GM18526 (cell line): ENCODE measurements around the gene BRD1.
A peak's percentile ranks its signal among the peaks of the same experiment; 100 is the strongest.

Experiments used
- POLR2A ChIP-seq: IDR thresholded peaks from 3 replicates; pipeline ENCODE4 v1.6.1; 2011; ENCODE audit not compliant: insufficient read length; ENCODE audit errors: extremely low read depth

The BRD1 gene

DNA sequence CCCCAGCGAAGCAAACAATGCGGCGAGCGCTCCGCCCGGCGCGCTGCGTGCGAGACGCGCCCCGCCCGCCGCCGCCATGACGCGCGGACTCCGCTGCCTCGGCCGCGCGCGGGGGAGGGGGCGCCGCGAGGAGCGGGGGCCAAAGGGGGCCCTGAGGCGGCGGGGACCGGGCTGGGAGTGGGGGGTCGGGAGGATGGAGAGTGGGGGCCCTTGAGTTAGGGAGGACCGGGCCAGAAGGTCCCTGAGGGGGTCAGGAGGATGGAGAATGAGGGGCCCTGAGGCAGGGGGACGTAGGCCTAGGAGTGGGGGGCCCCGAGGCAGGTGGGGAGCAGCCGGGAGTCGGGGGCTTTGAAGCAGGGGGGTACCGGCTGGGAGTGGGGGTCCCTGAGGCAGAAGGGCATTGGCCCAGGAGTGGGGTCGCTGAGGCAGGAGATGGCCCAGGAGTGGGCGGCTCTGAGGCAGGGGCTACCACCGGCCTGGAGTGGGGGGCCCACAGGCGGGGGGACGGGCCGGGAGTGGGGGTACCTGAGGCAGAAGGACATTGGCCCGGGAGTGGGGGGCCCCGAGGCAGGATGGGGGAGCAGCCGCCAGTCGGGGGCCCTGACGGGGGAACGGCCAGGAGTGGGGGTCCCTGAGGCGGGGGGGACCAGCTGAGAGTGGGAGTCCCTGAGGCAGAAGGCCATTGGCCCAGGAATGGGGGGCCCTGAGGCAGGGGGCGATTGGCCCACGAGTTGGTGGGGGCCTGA is at the start of gene BRD1:
TSS of gene BRD1 (minus strand) at position 21 of the 746 bp plus-strand sequence. CDS start 3,556 bp downstream, outside the sequence.
- peak; percentile 59 for TF ChIP-seq POLR2A

DNA sequence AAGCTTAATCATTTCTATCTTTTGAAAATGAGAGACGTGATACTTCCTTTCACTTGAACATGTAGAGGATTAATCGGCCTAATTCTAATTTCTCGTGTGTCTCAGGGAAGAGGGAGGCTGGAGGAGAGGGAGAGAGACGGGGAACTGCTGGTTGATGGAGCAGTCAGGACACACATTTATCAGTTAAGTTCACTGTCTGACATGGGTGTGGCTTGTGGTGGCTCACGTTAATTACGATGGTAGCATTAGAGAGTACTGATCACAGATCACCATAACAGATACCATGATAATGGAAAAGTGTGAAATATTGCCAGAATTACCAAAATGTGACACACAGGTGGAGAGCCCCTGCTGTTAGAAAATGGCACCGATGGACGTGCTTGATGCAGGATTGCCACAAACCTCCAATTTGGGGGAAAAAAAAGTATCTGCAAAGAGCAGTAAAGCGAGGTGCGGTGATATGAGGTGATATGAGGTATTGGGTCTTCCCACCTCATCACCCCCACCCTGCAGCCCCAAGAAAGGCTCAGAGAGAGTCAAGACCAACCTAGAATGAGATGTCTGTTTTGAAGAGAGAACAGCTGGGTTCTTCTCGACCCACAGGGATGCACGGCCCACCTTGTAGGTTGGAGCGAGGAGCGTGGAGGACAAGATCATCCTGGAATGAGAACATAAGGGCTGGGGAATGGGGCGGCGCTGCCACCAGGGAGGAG is 45.7 kb upstream of the BRD1 start:
- TF ChIP-seq POLR2A: no peak

DNA sequence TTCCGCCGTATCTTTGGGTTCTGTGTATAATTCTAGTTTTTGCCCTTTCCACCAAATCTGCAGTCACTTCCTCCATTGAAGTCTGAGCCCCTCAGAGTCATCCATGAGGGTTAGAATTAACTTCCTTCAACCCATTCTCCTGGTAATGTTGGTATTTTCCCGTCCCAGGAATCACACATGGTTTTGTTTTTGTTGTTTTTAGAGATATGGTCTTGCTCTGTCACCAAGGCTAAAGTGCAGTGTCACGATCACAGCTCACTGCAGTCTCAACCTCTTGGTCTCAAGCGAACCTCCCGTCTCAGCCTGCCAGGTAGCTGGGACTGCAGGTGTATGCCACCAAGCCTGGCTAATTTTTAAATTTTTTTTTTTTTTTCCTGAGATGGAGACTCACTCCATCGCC is 44.7 kb upstream of the BRD1 start:
- TF ChIP-seq POLR2A: no peak

DNA sequence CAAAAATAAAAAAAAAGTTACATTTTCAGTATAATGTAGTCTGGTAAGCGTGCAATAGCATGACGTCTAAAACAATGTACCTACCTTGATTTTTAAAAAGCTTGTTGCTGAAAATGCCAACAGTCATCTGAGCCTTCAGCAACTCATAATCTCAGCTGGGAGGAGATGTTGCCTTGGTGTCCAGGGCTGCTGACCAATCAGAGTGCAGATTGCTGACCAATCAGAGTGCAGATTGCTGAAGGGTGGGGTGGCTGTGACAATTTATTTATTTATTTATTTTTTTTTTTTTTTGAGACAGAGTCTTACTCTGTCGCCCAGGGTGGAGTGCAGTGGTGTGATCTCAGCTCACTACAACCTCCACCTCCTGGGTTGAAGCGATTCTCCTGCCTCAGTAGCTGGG is 43.8 kb upstream of the BRD1 start:
- no peak for TF ChIP-seq POLR2A

DNA sequence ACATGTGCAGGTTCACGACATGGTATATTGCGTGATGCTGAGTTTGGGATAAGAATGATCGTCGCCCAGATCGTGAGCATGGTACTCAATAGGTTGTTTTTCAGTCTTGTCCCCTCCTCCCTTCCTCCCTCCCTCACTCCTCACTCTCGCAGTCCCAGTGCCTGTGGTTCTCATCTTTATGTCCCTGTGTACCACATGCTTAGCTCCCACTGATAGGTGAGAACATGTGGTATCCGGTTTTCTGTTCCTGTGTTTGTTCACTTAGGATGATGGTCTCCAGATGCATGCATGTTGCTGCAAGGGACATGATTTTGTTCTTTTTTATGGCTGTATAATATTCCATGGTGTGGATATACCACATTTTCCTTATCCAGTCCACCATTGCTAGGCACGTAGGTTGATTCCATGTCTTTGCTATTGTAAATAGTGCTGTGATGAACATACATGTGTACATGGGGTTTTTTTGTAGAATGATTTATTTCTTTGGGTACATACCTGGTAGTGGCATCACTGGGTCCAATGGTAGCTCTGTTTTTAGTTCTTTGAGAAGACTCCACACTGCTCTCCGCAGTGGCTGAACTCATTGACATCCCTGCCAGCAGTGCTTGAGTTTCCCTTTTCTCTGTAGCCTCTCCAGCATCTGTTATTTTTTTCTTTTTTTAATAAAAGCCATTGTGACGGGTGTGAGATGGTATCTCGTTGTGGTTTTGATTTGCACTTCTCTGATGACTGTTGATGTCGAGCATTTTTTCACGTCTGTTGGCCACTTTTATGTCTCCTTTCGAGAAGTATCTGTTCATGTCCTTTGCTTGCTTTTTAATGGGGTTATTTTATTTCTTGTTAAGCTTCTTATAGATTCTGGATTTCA is 42.4 kb upstream of the BRD1 start:
- TF ChIP-seq POLR2A: no peak

DNA sequence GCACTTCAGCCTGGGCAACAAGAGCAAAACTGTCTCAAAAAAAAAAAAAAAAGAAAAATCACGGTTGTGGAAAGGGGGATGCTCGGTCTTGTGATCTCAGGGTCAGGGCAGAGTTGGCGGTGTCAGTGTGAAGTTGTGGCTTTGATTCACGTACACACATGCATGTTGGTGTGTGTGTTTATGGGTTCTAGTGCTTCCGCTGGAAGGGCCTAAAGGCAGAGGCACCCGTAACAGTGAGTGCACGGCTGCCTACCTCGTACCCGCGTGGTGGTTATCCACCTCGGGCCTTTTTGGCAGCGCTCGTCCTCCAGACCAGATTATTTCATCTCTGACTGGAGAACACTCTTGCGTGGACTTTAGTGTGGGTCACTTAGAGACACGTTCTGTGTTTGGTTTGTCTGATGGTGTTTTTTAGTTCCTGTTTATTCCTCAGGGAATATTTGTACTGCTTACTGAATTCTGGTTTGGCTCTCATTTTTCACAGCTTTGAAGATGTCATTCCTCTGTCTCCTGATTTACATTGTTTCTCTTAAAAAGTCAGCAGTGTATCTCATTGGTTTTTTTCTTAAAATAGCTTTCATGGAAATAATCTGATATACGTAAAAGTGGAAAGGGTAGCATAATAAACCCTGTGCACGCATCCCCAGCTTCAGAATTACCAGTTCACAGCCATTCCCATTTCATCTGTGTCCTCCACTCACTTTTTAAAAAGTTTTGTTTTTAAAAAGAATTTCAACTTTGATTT is 41.6 kb upstream of the BRD1 start:
- no peak for TF ChIP-seq POLR2A

DNA sequence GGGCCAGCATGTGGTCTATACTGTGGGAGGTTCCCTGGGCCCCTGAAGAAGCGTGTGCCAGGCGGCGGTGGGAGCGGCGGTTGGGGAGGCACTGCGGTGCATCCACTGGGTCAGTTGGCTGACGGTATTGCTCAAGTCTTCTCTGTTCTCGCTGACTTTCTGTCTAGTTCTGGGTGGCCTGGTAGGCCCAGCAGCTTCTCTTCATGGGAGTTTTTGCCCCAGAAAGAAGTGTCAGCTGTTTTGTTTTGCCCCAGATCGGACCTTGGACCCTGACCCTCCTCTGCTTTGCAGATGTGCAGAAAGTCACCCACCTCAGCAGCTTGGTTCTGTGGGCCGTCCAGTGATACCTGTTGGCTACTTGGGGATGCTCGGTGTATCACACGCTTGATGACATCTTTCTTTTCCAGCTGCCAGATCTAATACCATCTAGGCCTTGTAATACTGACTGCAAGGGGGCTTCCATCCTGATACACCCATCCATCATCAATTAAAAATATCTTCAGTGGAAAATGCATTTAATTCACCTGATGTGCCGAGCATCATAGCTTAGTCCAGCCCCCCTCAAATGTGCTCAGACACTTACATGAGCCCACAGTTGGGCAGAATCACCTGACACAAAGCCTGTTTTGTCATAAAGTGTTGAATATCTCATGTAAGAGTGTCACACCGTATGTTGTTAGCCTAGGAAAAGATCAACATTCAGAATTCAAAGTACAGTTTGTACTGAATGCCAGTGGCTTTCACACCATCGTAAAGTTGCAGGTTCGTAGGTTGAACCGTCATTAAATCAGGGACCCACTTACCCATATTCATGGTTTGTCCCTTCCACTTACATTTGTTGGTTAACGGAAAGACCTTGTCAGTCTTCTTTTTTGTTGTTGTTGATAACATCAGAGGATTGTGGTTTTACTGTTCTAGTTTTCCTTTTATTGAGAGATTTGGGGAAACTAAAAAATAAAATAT is 39.9 kb upstream of the BRD1 start:
- no peak for TF ChIP-seq POLR2A

DNA sequence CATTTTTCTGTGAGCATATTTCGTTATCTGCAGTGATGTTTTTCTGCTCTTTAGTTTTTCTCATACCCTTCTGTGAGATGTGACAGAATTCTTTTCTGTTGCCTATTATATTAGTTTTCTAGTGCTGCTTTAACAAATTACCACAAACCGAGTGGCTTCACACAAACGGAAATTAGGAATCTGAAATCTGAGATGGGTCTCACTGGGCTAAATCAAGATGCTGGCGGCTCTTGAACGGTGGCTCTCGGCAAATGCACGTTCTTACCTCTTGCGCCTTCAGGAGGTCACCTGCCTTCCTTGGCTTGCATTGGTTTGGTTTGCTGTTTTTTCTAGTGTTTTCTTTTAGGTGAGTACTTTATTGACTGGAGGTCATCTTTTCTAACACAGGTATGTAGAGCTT is 39.0 kb upstream of the BRD1 start:
- TF ChIP-seq POLR2A: no peak

DNA sequence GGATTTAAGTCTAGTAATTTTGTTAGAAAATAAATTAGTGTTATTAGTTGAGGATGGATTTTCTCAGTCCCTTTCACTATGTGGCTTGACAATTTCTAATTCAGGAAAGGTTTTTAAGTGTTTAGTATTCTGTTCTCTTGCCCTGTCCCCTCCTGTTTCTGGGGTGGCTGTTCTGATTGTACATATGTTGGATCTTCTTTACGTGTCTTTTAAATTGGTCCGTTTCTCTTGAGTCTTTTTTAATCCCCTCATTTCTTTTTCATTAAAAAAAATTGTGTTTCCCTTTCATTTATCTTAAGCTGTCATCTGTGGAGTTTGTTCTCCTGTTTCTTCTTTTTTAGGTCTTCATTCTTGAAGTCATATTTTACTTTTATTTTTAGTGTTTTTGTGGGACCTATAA is 38.5 kb upstream of the BRD1 start:
- TF ChIP-seq POLR2A: no peak

DNA sequence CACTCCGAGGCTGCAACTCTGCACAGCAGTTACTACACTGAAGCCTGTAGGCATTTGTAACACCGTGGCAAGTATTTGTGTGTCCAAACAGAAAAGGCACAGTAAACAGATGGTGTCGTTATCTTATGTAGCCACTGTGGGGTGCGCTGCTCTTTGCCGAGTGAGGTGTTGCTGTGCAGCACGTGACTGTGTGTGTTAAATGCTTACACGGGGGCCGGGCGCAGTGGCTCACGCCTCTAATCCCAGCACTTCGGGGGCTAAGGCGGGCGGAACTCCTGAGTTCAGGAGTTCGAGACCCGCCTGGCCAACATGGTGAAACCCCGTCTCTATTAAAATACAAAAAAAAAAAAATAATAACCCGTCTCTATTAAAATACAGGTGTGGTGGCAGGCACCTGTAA is 37.5 kb upstream of the BRD1 start:
- no peak for TF ChIP-seq POLR2A

DNA sequence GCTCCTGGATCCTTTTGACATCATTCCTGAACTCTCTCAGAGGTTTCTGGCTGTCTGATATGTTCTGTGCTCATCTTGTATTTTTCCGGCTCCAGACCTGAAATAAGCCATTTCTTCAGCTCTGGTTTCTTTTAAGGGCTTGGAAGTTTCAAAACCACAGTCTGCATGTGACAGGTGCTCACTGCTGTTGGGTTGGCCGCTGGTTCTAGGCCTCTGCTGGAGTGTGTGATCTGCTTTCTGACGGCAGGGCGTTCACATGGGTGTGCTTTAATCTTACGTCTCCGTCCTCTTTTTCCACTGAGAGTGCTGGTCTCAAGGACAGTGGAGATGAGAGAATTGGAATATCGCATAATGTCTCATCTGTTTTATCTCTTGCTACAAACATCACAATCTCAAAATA is 36.3 kb upstream of the BRD1 start:
- TF ChIP-seq POLR2A: no peak

DNA sequence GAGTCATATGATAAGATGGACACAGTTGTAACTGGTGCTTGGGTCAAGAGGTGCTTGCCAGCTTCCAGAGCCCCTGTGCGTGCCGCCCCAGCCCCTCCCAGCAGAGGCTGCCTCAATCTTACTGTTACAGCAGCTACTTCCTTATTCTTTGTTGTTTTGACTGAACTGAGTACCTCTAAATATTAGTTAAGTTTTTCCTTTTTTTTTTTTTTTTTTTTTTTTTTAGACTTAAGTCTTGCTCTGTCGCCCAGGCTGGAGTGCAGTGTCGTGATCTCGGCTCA is 34.8 kb upstream of the BRD1 start:
- TF ChIP-seq POLR2A: no peak

DNA sequence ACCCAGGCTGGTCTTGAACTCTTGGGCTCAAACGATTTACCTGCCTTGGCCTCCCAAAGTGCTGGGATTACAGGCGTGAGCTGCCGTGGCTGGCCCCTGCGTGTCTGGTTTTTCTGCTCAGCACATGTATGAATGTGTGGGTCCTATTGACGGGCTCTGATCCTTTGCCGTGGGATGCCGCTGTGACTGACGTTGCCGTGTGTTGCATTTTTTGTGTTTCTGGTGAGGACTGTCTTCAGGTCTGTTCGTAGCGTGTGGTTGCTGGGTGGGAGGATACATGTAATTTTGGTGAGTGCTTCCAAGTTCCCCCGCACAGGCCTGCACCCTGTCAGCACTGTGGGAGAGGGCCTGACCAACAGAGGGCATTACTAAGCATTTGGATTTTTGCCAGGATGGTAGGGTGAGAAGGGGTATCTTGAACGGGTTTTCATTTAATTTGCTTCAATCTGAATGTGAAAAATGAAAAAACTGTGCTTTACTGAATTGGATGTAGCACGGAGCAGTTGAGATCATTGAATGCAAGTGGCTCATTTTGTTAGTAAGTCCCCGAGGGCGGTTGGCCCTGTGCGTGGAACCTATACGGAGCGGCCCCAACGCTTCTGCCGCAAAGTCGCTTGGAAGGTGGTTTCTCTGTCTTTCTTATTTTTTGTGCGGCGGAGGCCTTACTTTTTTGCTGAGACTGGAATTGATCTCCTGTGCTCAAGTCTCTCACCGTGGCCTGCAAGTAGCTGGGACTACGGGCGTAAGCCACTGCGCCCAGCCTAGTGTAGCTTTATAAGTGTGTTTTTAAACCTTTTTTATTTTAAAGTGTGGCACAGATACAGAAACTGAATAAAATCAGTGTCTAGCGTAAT is 34.2 kb upstream of the BRD1 start:
- no peak for TF ChIP-seq POLR2A
